Aorta (tissue), 5 donors: ENCODE measurements around the gene PLK5. TPM values are rescaled to one million over a fixed set of nuclear protein-coding genes. Genes with fewer than 3 reads are reported as not detected.
A peak's percentile ranks its signal among the peaks of the same experiment; 100 is the strongest.
"Not testable (repeated sequence)": the region's sequence is repeated elsewhere in the genome, so short reads cannot be mapped to it uniquely, and the experiment has no call there.

Source experiments
- ATAC-seq: fragments of 200-7000 bp; cut with Tn5 transposase; one replicate; pipeline ENCODE4 v1.9.1; 2022; ENCODE audit warnings: moderate library complexity; ENCODE audit not compliant: low FRiP score
- DNase-seq, 2 donors: peaks; one replicate each; pipeline ENCODE4 v3.0.0-alpha.2; 2020
- H3K27ac ChIP-seq, 2 donors: one replicate each; pipeline ENCODE4 v1.5.1; 2013; ENCODE audit warnings: low read length in 2 of 2, mild to moderate bottlenecking in 2 of 2, moderate library complexity in 2 of 2, control low read depth in 1 of 2, inconsistent platforms in 1 of 2, low read depth in 1 of 2
- H3K27me3 ChIP-seq, 2 donors: one replicate each; pipeline ENCODE4 v1.6.1; 2013; ENCODE audit warnings: control low read depth in 1 of 2, low read length in 1 of 2, mild to moderate bottlenecking in 1 of 2, moderate library complexity in 1 of 2; ENCODE audit not compliant: insufficient read depth in 2 of 2, control insufficient read depth in 1 of 2
- H3K36me3 ChIP-seq, 2 donors: one replicate each; pipeline ENCODE4 v1.6.1; 2013; ENCODE audit warnings: control low read depth in 1 of 2, low read length in 1 of 2, mild to moderate bottlenecking in 1 of 2; ENCODE audit not compliant: insufficient read depth in 2 of 2, control insufficient read depth in 1 of 2
- H3K4me1 ChIP-seq, 2 donors: one replicate each; pipeline ENCODE4 v1.6.1; 2013; ENCODE audit warnings: low read length in 2 of 2, control low read depth in 1 of 2, mild to moderate bottlenecking in 1 of 2, moderate library complexity in 1 of 2; ENCODE audit not compliant: insufficient read depth in 2 of 2, control insufficient read depth in 1 of 2
- H3K4me3 ChIP-seq, 2 donors: one replicate each; pipeline ENCODE4 v1.5.1; 2013; ENCODE audit warnings: low read length in 2 of 2, control low read depth in 1 of 2, mild to moderate bottlenecking in 1 of 2
- H3K9me3 ChIP-seq: one replicate; pipeline ENCODE4 v1.6.1; 2013; ENCODE audit warnings: mild to moderate bottlenecking, low read length; ENCODE audit not compliant: control insufficient read depth
- WGBS, 2 donors: extraction: QIAGEN DNeasy Blood & Tissue Kit; methylation state at CpG; one replicate each; pipeline ENCODE4 v1.1.7; 2013; 5-methylcytosine and 5-hydroxymethylcytosine counted together
- intact Hi-C, 2 donors: fragments of 100-400 bp; cut with DNase I; formaldehyde crosslinking; loops; one replicate each; pipeline versions ENCODE4 v1.14.2 to v1.15.0; 2022
- polyA plus RNA-seq, 2 donors: library from polyadenylated mRNA; stranded (reverse); fragments of 200-250 nt; gene quantifications; one replicate each; pipeline ENCODE4 v1.2.3, GENCODE V29; 2013
- total RNA-seq, 2 donors: library from RNA; stranded (reverse); fragmentation: NEBNext Ultra II Directional; extraction: Animal tissue kit (Norgen Biotek cat#: 25700); gene quantifications; one replicate each; pipeline ENCODE4 v1.2.1, GENCODE V29; 2021
- donor health status: healthy with polysubstance abuse.
- donor health status: Bipolar disorder and iron deficiency.
- donor health status: DM: no; HTN: no; CAD: no.
- donor health status: DM: no; HTN: no; CAD: no.
- donor health status: DM: yes; HTN: yes; CAD: no.

The PLK5 gene
- total and polyA plus RNA-seq, 4 donors: 0.15 TPM; not detected in 3

- no peaks in the 10 kb centered on the region for H3K36me3 ChIP-seq
- no peaks in the 10 kb centered on the region for H3K27me3 ChIP-seq
- H3K27ac ChIP-seq: no peak overlapping the region
- no peak overlapping the region for H3K4me3 ChIP-seq
- DNase-seq (no peak), ATAC-seq (no peak)
- intact Hi-C loops: no loop called here
- H3K9me3 ChIP-seq: no peaks in the 10 kb centered on the region
- no peaks in the 10 kb centered on the region for H3K4me1 ChIP-seq
- WGBS, 2 donors: 57 to 60% methylated on average over 17 to 22 of the region's 22 CpGs
These were observed 12.3 kb upstream of the PLK5 start for GRCh38 chr19:1511318-1512317.

- 2 to 10% methylated on average over 20 to 78 of the region's 78 CpGs for WGBS, 2 donors
- DNase-seq (peak in 1 of 2 donors; percentile 74), ATAC-seq (peak; percentile 63)
- H3K4me1 ChIP-seq: no peaks in the 10 kb centered on the region
- no peaks in the 10 kb centered on the region for H3K36me3 ChIP-seq
- H3K9me3 ChIP-seq: no peaks in the 10 kb centered on the region
- H3K27ac ChIP-seq: peak within 1 kb of the TSS in 1 of 2 donors; percentile 55
- peak within 1 kb of the TSS; percentile 42 to 64 for H3K4me3 ChIP-seq
- intact Hi-C loops: no loop called here
- H3K27me3 ChIP-seq: no peaks in the 10 kb centered on the region
These were observed 11.0 kb upstream of the PLK5 start, which contains the start of gene ADAMTSL5 for GRCh38 chr19:1512671-1513498. TSS of gene ADAMTSL5 (minus strand) at chr19:1513019. CDS start at chr19:1510943, 2,076 bp downstream.

GRCh38 chr19:1513499-1514294 lies 10.2 kb upstream of the PLK5 start:
- no peak for DNase-seq
- Histone ChIP-seq H3K4me1 (no peaks in the 10 kb centered on the region), H3K4me3 (peak overlapping the region; percentile 42 to 64), H3K36me3 (no peaks in the 10 kb centered on the region), H3K9me3 (no peaks in the 10 kb centered on the region), H3K27ac (peak overlapping the region in 1 of 2 donors; percentile 31), H3K27me3 (no peaks in the 10 kb centered on the region)
- 5 to 6% methylated on average over 37 to 52 of the region's 52 CpGs for WGBS, 2 donors
- intact Hi-C loops: no loop called here
- peak; percentile 37 for ATAC-seq

- H3K27me3 ChIP-seq: no peaks in the 10 kb centered on the region
- no peaks in the 10 kb centered on the region for H3K36me3 ChIP-seq
- WGBS, 2 donors: 68 to 85% methylated on average over 10 of the region's 10 CpGs
- no peak overlapping the region for H3K4me3 ChIP-seq
- ATAC-seq: no peak
- H3K27ac ChIP-seq: no peak overlapping the region
- no peaks in the 10 kb centered on the region for H3K4me1 ChIP-seq
- no peak for DNase-seq
- intact Hi-C loops: no loop called here
- H3K9me3 ChIP-seq: no peaks in the 10 kb centered on the region
These were observed 9.6 kb upstream of the PLK5 start for GRCh38 chr19:1514295-1514661.

GRCh38 chr19:1514986-1515721 lies 8.7 kb upstream of the PLK5 start:
- Histone ChIP-seq H3K9me3 (no peaks in the 10 kb centered on the region), H3K4me3 (no peak overlapping the region), H3K27me3 (no peaks in the 10 kb centered on the region), H3K4me1 (no peaks in the 10 kb centered on the region), H3K27ac (no peak overlapping the region), H3K36me3 (no peaks in the 10 kb centered on the region)
- no peak for DNase-seq
- ATAC-seq: no peak
- intact Hi-C loops: no loop called here
- 74 to 78% methylated on average over 14 of the region's 14 CpGs for WGBS, 2 donors

- no peaks in the 10 kb centered on the region for H3K36me3 ChIP-seq
- DNase-seq (no peak), ATAC-seq (no peak)
- intact Hi-C loops: no loop called here
- WGBS, 2 donors: 80 to 85% methylated on average over 8 of the region's 8 CpGs
- H3K4me1 ChIP-seq: no peaks in the 10 kb centered on the region
- H3K9me3 ChIP-seq: no peaks in the 10 kb centered on the region
- H3K4me3 ChIP-seq: no peak overlapping the region
- H3K27ac ChIP-seq: no peak overlapping the region
- H3K27me3 ChIP-seq: no peaks in the 10 kb centered on the region
These were observed 7.5 kb upstream of the PLK5 start for GRCh38 chr19:1516395-1516753.

GRCh38 chr19:1518471-1518870 lies 5.4 kb upstream of the PLK5 start:
- 89 to 91% methylated on average over 4 of the region's 4 CpGs for WGBS, 2 donors
- no peak for DNase-seq
- Histone ChIP-seq H3K9me3 (no peaks in the 10 kb centered on the region), H3K36me3 (no peaks in the 10 kb centered on the region), H3K4me3 (no peak overlapping the region), H3K4me1 (no peaks in the 10 kb centered on the region), H3K27ac (no peak overlapping the region), H3K27me3 (no peaks in the 10 kb centered on the region)
- intact Hi-C loops: no loop called here
- ATAC-seq: no peak

- ATAC-seq, H3K27me3 ChIP-seq, H3K27ac ChIP-seq, H3K4me3 ChIP-seq, intact Hi-C loops, H3K9me3 ChIP-seq, H3K4me1 ChIP-seq, H3K36me3 ChIP-seq, DNase-seq: not testable (repeated sequence)
- whole genome bisulfite sequencing, 2 donors: 82 to 86% methylated on average over 8 of the region's 8 CpGs
These were observed 4.1 kb upstream of the PLK5 start for GRCh38 chr19:1519802-1520201.
